ENCODE measurements around the gene NEGR1.
A peak's percentile ranks its signal among the peaks of the same experiment; 100 is the strongest.
"Not testable (repeated sequence)": the region's sequence is repeated elsewhere in the genome, so short reads cannot be mapped to it uniquely, and the experiment has no call there.

The NEGR1 gene

GRCh38 chr1:71940261-71940660, 342.1 kb downstream of the NEGR1 start:
- DNase-seq (ENCODE audit: low read depth): no peak

DNA sequence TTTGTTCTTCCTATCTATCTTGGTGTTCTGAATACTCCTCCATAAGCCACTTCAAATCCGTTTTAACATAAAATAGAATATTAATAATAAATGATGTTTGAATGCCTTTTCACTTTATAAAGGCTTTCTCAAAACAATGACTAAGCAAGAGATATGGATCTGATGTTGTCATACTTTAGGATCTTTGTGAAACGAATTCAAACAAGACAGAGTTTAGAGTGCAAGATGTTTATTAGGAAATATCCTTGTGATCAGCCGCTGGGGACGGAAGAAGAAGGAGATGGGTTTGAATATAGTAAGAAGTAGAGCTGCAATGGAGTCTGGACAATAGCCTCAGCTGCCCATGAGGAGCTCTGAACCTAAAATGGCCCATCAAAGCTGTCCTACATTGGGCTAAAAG, 351.8 kb downstream of the NEGR1 start:
- DNase-seq (ENCODE audit: low read depth): no peak

DNA sequence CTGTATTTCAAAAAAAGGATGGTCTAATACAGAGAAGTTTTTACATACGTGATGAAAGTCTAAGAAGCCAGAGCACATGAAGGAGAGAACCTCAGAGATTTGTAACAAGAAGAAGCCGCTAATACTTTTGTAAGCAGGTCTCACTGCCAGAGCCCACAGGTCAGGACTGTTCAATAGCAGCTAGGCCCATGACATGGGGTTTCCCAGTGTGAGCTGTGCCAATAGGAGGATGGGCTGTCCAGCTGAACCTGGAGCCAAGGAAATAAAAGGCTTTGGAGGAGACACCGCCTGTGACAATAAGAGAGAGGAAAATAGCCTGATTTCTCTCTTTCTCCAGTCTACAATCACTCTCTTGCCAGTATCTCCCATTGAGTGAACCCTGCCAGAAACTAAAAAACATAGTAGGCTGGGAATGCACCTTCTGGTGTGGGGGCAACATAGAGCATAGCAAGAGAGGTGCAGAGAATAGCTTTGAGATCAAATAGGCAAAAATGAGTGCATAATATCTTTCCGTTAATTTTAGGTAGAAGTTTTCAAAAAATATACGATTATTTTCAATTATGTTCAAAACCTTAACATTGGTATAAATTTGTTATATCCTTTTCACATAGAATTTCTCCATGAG, 360.3 kb downstream of the NEGR1 start:
- DNase-seq (ENCODE audit: low read depth): no peak

GRCh38 chr1:71921204-71921603, 361.1 kb downstream of the NEGR1 start:
- no peak for DNase-seq (ENCODE audit: low read depth)

- DNase-seq (ENCODE audit: low read depth): no peak
Observed at GRCh38 chr1:71920556-71920955, 361.8 kb downstream of the NEGR1 start.

DNA sequence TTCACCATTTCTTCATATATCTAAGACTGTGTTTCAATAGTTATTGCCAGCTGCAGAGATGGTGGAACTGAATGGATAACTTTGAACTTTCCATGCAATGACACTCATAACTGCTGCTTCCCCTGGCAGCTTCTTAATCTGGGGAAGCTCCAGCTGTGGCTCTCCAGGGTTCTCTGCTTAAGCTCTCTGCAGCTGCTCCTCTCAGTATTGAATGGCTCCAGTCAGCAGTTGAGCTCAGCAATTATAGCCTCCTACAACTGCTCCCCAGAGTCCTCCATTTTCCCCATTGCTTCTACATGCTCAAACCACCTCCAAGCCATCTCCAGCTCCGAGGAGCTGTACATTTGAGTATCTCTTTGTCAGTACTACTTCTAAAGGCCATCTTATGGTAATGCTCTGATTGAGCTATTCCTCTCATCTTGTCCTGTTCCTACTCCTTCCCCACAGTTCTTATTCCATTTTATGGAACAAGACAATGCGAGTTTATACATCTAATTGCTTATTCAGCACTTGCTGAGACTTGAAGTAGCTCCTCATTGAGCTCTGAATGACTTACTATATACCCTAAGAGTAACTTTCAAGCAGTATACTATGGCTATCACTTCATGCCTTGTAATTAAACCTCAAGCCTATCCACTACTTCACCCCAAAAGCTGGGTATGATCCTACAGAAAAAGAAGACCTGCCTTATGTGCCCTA, 362.4 kb downstream of the NEGR1 start:
- DNase-seq (ENCODE audit: low read depth): no peak

DNA sequence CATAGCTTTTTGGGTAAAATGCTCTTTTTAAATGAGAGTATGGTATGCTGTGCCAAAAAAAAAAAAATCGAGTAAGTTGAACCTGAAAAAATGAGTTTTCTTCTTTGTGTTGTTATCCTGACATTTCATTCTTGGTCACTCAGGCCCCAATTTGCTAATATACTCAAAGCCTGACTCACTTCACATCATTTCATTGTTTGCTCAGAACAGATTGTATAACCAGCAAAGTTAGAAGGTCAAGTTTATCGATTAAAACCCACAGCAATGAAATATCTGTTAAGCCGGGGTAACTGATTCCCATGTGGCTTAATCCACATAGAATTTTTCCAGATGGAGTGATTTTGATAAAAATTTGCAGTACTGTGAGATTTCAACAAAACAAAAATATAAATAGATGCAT, 363.7 kb downstream of the NEGR1 start:
- DNase-seq (ENCODE audit: low read depth): no peak

GRCh38 chr1:71916894-71917293, 365.4 kb downstream of the NEGR1 start:
- DNase-seq (ENCODE audit: low read depth): no peak

DNA sequence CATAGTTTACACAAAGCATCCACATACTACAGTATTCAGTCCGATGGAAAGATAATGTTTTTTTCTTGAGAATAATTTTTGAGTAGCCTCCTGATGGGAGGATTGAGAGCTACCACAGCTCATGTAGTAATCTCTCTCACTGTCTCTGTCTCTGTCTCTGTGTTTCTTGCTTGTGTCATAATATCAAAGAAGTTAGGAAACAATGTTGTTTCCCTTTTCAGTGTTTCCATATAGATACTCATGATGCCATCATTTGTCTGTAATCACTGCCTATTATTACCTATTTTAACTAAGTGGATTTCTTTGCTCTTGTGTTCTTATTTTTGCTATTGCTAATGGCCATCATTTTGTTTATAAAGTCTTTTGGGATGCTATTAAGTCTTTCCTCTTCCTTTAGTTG, 367.7 kb downstream of the NEGR1 start:
- DNase-seq (ENCODE audit: low read depth): no peak

DNA sequence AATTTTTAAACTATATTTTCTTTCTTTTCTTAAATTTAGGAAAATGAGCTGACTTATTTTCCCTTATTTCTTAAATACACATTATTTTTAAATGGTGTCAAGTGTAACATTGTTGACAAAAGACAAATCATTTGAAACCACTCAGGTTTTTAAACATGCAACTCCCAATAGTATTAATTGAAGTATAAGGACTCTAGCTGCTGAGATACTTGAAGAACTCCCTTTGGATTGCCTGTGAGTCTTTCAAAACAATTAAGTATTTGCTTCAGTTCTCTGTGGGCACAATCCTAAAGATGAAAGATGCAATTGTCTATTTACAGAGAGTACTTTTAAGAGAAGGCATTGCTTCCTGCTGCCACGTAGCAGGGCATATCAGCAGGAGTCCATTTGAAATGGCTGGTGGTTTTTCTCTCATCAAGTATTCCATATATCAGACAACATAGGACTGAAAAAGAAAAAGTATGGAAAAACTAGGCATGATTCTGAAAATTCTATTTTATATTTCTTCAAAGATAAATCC, 373.4 kb downstream of the NEGR1 start:
- no peak for DNase-seq (ENCODE audit: low read depth)

- DNase-seq (ENCODE audit: low read depth): no peak
Observed at GRCh38 chr1:71908303-71908702, 374.0 kb downstream of the NEGR1 start.

GRCh38 chr1:71899881-71900280, 382.5 kb downstream of the NEGR1 start:
- no peak for DNase-seq (ENCODE audit: low read depth)

DNA sequence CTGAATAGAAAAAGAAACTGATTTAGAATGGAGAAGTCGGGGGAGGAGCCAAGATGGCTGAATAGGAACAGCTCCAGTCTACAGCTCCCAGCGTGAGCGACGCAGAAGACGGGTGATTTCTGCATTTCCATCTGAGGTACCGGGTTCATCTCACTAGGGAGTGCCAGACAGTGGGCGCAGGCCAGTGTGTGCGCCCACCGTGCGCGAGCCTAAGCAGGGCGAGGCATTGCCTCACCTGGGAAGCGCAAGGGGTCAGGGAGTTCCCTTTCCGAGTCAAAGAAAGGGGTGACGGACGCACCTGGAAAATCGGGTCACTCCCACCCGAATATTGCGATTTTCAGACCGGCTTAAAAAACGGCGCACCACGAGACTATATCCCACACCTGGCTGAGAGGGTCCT, 394.2 kb downstream of the NEGR1 start:
- not testable (repeated sequence) for DNase-seq (ENCODE audit: low read depth)

DNA sequence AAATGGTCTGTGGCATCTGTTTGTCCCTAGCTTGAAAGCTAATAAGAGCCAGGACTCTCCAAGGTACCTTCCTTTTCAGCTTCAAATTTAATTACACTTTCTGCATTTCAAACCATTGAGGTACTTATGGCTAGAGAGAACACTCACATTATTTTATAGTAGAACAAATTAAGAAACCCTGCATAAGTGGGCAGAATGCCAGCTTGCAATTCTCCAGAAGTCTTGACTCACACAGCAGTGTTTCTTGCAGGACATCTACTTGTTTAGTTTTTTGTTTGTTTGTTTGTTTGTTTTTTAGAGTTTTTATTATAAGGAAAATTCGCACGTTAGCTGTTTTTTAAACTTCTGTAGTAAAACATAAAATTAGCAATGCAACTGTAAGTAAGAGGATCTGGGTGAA, 397.2 kb downstream of the NEGR1 start:
- DNase-seq (ENCODE audit: low read depth): no peak

GRCh38 chr1:71882637-71883036, 399.7 kb downstream of the NEGR1 start:
- DNase-seq (ENCODE audit: low read depth): no peak

DNA sequence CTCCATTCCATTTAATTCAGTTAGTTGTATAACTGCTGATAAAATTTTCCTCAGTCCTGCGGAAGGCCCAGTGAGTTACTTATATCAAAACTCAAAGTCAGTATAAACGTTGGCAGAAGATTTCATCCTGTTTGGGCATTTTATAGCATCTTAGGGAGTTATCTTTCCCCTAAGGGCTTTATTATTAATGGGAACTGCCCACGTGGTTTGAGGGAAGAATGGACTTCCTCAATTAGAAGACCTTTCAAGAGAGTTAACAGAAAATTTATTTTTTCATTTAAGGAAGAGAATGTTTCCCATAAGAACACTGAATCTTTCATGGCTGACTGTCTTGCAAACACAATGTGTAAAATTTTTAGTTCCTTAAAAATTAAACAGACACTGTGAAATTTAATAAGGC, 400.1 kb downstream of the NEGR1 start:
- no peak for DNase-seq (ENCODE audit: low read depth)

DNA sequence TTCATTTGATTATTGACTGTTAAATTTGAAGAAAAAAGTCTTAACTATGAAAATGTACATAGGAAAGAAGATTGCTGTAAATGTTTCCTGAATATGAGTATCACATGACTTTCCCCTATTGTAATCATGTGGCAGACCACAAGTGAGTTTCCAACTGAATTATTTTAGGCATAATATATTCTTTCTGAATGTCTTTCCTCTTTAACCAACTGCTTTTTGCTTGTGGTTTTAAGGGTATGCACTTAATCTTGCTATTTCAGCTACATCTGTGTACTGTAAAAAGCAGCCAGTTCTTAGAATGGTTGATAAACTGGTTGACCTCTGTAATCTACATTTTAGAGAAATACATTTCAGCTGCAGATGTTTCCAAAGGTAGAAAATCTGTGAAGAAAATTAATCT, 400.7 kb downstream of the NEGR1 start:
- no peak for DNase-seq (ENCODE audit: low read depth)

DNA sequence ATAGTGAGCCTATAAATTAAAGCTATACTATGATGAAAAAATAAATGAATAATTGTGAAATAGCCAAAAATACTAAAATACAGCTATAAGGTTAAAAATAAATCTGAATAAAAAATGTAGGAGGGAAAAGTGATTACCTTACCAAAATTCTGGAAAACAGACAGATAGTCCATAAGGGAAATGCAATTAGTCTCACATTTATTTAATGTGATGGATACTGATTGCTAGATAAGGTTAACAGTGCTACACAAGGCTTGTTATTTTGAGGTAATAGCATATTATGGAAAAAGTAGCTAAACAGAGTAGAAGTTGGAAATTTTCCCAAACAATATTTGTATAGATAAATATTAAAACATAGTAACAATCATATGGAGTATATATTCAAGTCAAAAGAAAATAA, 413.0 kb downstream of the NEGR1 start:
- no peak for DNase-seq (ENCODE audit: low read depth)

DNA sequence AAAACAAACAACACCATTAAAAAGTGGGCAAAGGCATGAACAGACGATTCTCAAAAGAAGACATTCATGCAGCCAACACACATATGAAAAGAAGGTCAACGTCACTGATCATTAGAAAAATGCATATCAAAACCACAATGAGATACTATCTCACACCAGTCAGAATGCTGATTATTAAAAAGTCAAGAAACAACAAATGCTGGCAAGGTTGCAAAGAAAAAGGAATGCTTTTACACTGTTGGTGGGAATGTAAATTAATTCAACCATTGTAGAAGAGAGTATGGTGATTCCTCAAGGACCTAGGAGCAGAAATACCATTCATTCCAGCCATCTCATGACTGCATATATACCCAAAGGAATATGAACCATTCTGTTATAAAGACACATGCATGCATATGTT, 419.6 kb downstream of the NEGR1 start:
- DNase-seq (ENCODE audit: low read depth): no peak

DNA sequence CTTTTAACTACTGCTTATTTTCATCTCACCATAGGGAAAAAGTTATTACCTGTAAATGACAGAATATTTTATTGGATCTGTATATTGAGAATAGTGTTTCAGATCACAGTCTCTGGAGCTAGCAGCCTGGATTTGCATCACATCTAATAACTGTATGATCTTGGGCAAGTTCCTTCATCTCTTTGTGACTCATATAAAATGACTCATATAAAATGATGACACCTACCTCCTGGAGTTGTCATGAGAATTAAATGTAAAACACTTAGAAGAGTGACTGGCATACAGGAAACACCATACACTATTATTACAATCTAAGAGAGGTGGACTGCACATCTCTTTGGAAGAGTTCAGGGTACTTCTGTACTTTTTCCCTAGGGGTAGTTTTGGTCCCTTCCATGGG, 421.3 kb downstream of the NEGR1 start:
- DNase-seq (ENCODE audit: low read depth): peak; percentile 21

GRCh38 chr1:71859806-71860205, 422.5 kb downstream of the NEGR1 start:
- DNase-seq (ENCODE audit: low read depth): no peak

DNA sequence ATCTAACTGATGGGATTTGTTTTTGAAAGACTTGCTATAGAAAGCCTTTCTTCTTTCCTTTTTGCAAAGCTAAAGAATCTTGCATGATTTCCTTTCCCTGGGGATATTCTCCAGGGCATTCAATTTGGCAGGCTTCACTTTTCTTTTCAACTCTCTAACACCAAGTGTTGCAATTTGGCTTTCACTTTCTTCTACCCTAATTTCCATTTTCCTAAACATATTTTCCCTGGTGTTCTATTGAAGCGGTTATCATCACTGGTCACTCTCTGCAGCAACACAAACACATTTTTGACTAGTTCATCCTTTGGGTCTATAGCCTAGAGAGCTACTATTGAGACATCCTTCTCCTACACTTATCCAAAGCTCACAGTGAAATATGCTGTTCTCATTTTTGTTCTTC, 424.5 kb downstream of the NEGR1 start:
- DNase-seq (ENCODE audit: low read depth): no peak

DNA sequence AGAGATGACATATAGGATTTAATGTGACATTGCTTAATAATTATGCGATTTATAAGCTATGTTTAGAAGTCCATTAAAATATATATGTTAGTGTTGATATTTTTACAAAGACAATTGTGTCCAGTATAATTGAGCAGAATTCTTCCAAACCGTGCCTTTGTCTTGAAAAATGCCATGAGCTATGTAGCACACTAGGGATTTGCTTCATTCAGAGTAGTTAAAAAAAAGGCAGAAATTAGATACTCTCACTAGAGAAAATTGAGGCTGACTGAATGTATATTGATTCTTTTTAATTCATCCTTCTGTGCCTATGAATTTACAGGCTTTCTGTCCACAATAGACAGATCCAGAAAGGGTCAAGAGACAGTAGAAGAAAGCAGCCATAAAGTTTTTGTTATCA, 429.0 kb downstream of the NEGR1 start:
- no peak for DNase-seq (ENCODE audit: low read depth)

DNA sequence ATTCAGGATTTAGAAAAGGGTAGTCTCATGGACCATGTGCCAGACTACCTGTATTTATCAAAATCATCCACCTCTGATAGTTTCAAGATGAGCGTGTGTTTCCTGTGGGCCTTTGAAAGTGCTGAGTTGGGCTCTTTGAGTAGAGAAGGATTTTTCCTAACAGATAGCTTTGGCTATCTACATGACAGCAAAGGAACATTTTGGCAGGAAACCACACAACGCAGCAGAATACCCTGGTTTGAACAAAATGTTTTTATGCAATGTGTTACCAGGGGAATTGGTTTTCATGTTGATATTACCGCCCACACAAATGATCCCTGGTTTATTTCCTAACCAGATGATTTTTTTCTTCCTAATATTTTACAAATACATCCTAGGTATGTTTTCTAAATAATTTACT, 431.4 kb downstream of the NEGR1 start:
- peak; percentile 3 for DNase-seq (ENCODE audit: low read depth)

Measured in iris pigment epithelial cell (primary cell).